ENCODE data around the gene BORA. TPM values are rescaled to one million over a fixed set of nuclear protein-coding genes. Genes with fewer than 3 reads are reported as not detected.

BORA gene
- total RNA-seq, 4 donors from 2014 or later, result 1.5 to 156 (median 5.4) TPM

Small RNAs within 50 kb of the gene (small RNA-seq; reads per million reads assigned to genes)
- not detected for gene RNU6-80P

Other genes starting within 250 kb of the BORA start
- 10 to 100 TPM in 1 of 4 donors, 1 to 10 TPM in 3; 1.2 to 22.2 (median 4.4) TPM for gene MZT1, start 294 bp upstream of the BORA start, total RNA-seq
- 10 to 100 TPM; 20.6 to 50.9 (median 34.5) TPM for gene DIS3, start 54.0 kb downstream of the BORA start, total RNA-seq
- gene PIBF1, start 54.2 kb downstream of the BORA start, total RNA-seq, result 10 to 100 TPM in 3 of 4 donors, 1 to 10 TPM in 1; 7.9 to 54.6 (median 29.1) TPM